ENCODE results near the gene ZNF557. TPM values are rescaled to one million over a fixed set of nuclear protein-coding genes. Genes with fewer than 3 reads are reported as not detected.
"Not testable (repeated sequence)": the region's sequence is repeated elsewhere in the genome, so short reads cannot be mapped to it uniquely, and the experiment has no call there.

The ZNF557 gene
- 8.5 TPM for polyA plus RNA-seq

DNA sequence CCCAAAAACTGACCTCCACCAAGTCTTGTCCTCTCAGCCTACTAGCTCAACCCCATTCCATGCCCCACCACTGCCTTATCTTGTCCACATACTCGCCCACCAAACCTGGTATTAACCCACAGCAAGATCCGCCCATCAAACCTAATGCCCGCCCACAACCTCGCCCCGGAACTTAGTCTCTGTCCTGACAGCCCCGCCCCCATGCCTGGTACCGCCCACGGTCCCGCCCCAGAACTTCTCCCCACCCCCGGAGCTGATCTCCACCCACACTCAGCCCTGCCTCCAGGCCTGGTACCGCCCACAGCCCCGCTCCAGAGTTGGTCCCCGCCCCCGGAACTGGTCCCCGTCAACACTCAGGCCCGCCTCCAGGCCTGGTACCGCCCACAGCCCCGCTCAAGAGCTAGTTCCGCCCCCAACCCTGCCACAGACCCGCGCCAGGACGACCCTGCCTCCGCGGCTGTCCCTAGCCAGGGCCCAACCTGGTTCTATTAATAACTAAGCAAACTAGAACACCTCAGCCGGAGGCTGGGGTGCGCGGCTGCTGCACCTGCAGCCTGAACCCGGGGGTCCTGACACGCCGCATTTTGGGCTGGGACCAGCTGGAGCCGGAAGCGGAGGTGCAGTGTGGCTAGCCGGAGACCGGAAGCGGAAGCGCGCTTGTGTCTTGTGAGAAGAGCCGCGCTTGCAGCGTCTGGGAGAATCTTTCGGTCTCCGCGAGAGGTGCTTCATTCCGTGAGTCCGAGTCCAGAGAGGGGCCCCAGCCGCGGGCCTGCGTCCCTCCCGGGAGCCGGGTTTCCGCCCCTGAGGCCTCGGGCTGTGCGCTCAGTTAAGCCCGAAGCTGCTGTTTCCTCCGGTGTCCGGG, at the start of gene ZNF557:
Gene ZNF557 (plus strand): TSS at position 662 of the 862 bp plus-strand sequence. CDS start 5,372 bp downstream, outside the sequence.
- Mint-ChIP-seq H3K9me3 (no peaks in the 10 kb centered on the region), H3K27me3 (peaks cover 2% of the 10 kb centered on the region)

GRCh38 chr19:7021331-7021730, 48.2 kb upstream of the ZNF557 start, which contains the start of gene MBD3L2B:
Gene MBD3L2B, minus strand, starts transcription at chr19:7021431. Its CDS starts 34 bp downstream, at chr19:7021397.
- not testable (repeated sequence) for H3K4me1 Mint-ChIP-seq, H3K27me3 Mint-ChIP-seq, H3K36me3 Mint-ChIP-seq, H3K4me3 Mint-ChIP-seq, H3K9me3 Mint-ChIP-seq, H3K27ac Mint-ChIP-seq

More for the DNA sequence above, at the start of gene ZNF557:
- peaks cover 3 to 9% (median 5%) of the 10 kb centered on the region in 3 donors for H3K4me1 Mint-ChIP-seq
- peaks cover 12% of the 10 kb centered on the region for H3K36me3 Mint-ChIP-seq
- H3K27ac Mint-ChIP-seq, result peak within 1 kb of the TSS; percentile 63 to 97 (median 86)
- H3K4me3 Mint-ChIP-seq, result peak within 1 kb of the TSS; percentile 92 to 98 (median 95)

DNA sequence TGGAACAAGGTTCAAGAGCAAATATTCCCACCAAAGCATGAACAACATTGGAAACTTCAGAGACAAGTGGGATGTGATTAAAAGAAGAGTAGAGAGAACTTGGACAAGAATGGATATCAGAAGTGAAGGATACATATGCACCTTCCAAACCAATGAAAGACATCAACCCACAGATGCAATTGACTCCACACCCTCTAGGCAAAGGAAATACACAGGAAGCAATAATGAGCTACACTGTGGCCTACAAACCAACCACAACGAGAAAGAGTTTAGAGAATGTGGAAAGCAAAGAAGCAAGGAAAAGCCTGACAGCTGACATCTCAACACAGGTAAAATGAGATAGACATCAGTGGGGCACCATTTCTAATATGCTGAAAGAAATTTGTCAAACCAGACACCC, 40.7 kb upstream of the ZNF557 start:
- not testable (repeated sequence) for H3K4me1 Mint-ChIP-seq, H3K27ac Mint-ChIP-seq, H3K27me3 Mint-ChIP-seq, H3K4me3 Mint-ChIP-seq, H3K36me3 Mint-ChIP-seq, H3K9me3 Mint-ChIP-seq

GRCh38 chr19:7030278-7030677, 39.2 kb upstream of the ZNF557 start, which contains the start of gene MBD3L5:
Gene MBD3L5, plus strand, starts transcription at chr19:7030578. Its CDS starts 34 bp downstream, at chr19:7030612.
- not testable (repeated sequence) for H3K36me3 Mint-ChIP-seq, H3K9me3 Mint-ChIP-seq, H3K27me3 Mint-ChIP-seq, H3K4me3 Mint-ChIP-seq, H3K4me1 Mint-ChIP-seq, H3K27ac Mint-ChIP-seq

DNA sequence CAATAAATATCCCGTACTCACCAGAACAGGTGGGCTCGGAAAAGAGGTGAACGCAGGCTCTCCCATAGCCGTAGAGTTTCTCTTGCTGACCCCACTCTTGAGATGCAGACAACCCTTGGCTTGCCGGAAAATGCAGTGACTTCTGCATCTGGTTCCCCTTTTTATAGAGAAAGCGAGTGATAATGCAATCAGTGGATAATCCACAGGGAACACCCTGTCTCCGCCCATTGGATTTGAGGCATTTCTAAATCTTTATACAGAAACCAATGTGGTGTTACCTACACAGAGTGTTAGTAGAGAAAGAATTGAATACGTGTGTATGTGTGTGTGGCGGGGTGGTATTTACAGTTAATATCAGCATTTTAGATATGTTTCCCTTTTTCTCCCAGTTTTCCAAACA, 29.4 kb upstream of the ZNF557 start, which contains the start of gene MBD3L4:
Gene MBD3L4 (minus strand): TSS at position 101 of the 400 bp plus-strand sequence. CDS start 35 bp downstream, at position 66.
- H3K27ac Mint-ChIP-seq, H3K36me3 Mint-ChIP-seq, H3K9me3 Mint-ChIP-seq, H3K4me1 Mint-ChIP-seq, H3K4me3 Mint-ChIP-seq, H3K27me3 Mint-ChIP-seq: not testable (repeated sequence)

DNA sequence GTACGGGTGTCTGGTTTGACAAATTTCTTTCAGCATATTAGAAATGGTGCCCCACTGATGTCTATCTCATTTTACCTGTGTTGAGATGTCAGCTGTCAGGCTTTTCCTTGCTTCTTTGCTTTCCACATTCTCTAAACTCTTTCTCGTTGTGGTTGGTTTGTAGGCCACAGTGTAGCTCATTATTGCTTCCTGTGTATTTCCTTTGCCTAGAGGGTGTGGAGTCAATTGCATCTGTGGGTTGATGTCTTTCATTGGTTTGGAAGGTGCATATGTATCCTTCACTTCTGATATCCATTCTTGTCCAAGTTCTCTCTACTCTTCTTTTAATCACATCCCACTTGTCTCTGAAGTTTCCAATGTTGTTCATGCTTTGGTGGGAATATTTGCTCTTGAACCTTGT, 27.9 kb upstream of the ZNF557 start:
- not testable (repeated sequence) for H3K4me3 Mint-ChIP-seq, H3K27me3 Mint-ChIP-seq, H3K27ac Mint-ChIP-seq, H3K9me3 Mint-ChIP-seq, H3K4me1 Mint-ChIP-seq, H3K36me3 Mint-ChIP-seq

- not testable (repeated sequence) for H3K4me3 Mint-ChIP-seq, H3K9me3 Mint-ChIP-seq, H3K27ac Mint-ChIP-seq, H3K36me3 Mint-ChIP-seq, H3K4me1 Mint-ChIP-seq, H3K27me3 Mint-ChIP-seq
These were observed 20.5 kb upstream of the ZNF557 start, which contains the start of gene MBD3L2 for GRCh38 chr19:7049021-7049420. Gene MBD3L2, plus strand, starts transcription at chr19:7049321. Its CDS starts 53 bp downstream, at chr19:7049374.

GRCh38 chr19:7051421-7051820, 18.1 kb upstream of the ZNF557 start:
- H3K27ac Mint-ChIP-seq, H3K9me3 Mint-ChIP-seq, H3K4me3 Mint-ChIP-seq, H3K4me1 Mint-ChIP-seq, H3K27me3 Mint-ChIP-seq, H3K36me3 Mint-ChIP-seq: not testable (repeated sequence)

GRCh38 chr19:7052896-7053295, 16.6 kb upstream of the ZNF557 start:
- not testable (repeated sequence) for H3K27ac Mint-ChIP-seq, H3K9me3 Mint-ChIP-seq, H3K4me3 Mint-ChIP-seq, H3K36me3 Mint-ChIP-seq, H3K27me3 Mint-ChIP-seq, H3K4me1 Mint-ChIP-seq

DNA sequence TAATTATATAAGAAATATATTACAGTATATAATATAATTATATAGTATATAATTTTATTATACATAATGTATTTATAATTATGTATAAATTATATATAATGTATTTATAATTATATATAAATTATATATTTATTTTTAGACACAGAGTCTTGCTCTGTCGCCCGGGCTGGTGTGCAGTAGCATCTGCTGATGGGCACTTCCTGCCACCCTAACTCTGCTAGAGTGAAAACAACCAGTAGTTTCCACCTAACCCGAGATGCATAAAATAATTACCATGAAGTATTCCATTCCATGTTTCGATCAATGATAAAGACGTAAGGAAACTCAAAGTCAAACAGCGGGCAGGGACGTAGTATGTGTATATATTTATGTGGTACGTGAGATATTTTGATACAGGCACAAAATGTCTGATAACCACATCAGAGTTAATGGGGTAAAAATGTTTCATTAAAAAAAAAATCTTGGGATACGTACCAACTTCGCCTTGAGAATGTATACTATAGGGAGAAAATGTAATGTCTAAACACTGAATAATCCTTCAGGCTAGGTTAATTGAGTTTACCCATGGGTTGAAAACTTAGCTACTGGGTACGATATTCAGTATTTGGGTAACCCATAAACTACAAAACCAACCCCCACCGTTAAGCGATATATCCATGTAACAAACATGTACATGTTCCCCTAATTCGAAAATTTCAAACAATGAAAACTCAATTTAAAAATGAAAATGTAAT, 14.7 kb upstream of the ZNF557 start:
- H3K36me3 Mint-ChIP-seq, H3K27me3 Mint-ChIP-seq, H3K4me1 Mint-ChIP-seq, H3K9me3 Mint-ChIP-seq, H3K27ac Mint-ChIP-seq, H3K4me3 Mint-ChIP-seq: not testable (repeated sequence)

GRCh38 chr19:7055679-7056078, 13.8 kb upstream of the ZNF557 start:
- H3K4me1 Mint-ChIP-seq, H3K27ac Mint-ChIP-seq, H3K36me3 Mint-ChIP-seq, H3K9me3 Mint-ChIP-seq, H3K4me3 Mint-ChIP-seq, H3K27me3 Mint-ChIP-seq: not testable (repeated sequence)

DNA sequence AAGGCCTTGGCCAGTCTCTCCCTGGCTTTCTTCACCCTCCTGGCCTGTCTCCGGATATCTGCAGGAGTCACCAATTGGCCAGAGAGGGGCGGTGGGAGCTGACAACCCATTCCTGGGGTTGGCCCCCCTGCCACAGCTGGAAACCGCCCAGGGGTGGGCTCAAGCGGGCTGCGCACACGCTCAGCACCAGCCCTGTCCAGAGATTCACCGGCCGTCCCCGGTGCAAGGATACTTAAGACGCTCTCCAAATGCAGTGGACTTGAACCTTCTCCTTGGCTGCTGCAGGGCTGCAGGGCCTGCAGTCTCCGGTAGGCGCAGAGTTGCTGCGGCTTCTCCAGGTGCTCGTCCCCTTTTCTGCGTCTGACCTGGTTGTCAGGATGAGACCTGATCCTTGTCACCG, 13.1 kb upstream of the ZNF557 start:
- not testable (repeated sequence) for H3K27me3 Mint-ChIP-seq, H3K4me3 Mint-ChIP-seq, H3K27ac Mint-ChIP-seq, H3K9me3 Mint-ChIP-seq, H3K36me3 Mint-ChIP-seq, H3K4me1 Mint-ChIP-seq

DNA sequence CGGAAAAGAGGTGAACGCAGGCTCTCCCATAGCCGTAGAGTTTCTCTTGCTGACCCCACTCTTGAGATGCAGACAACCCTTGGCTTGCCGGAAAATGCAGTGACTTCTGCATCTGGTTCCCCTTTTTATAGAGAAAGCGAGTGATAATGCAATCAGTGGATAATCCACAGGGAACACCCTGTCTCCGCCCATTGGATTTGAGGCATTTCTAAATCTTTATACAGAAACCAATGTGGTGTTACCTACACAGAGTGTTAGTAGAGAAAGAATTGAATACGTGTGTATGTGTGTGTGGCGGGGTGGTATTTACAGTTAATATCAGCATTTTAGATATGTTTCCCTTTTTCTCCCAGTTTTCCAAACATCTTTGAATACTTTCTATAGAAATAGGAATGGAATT, 10.9 kb upstream of the ZNF557 start, which contains the start of gene MBD3L3:
Gene MBD3L3 (minus strand): TSS at position 101 of the 400 bp plus-strand sequence. CDS start 71 bp downstream, at position 30.
- H3K9me3 Mint-ChIP-seq, H3K4me3 Mint-ChIP-seq, H3K27me3 Mint-ChIP-seq, H3K36me3 Mint-ChIP-seq, H3K4me1 Mint-ChIP-seq, H3K27ac Mint-ChIP-seq: not testable (repeated sequence)

- not testable (repeated sequence) for H3K36me3 Mint-ChIP-seq, H3K4me1 Mint-ChIP-seq, H3K4me3 Mint-ChIP-seq, H3K27ac Mint-ChIP-seq, H3K27me3 Mint-ChIP-seq, H3K9me3 Mint-ChIP-seq
These were observed 9.5 kb upstream of the ZNF557 start for GRCh38 chr19:7059977-7060376.

GRCh38 chr19:7063339-7063738, 6.2 kb upstream of the ZNF557 start:
- Mint-ChIP-seq H3K36me3 (no peaks in the 10 kb centered on the region), H3K27ac (no peak overlapping the region), H3K4me1 (no peaks in the 10 kb centered on the region), H3K27me3 (peaks cover 2% of the 10 kb centered on the region), H3K9me3 (no peaks in the 10 kb centered on the region), H3K4me3 (no peak overlapping the region)

All from IgD-negative memory B cell (primary cell).